Smooth muscle cell (in vitro differentiated cells): ENCODE results near the gene NPAS3. TPM values are rescaled to one million over a fixed set of nuclear protein-coding genes. Genes with fewer than 3 reads are reported as not detected.

Experiments
- DNase-seq: peaks from one replicate; lab custom pipeline; 2025; ENCODE audit not compliant: unreplicated experiment; lab: John Stamatoyannopoulos, UW
- H2AFZ ChIP-seq: fragments of 200-600 bp; sonication (generic); 2 replicates; pipeline ENCODE4 v1.6.0; 2016; ENCODE audit warnings: antibody characterized with exemption, low read depth, mild to moderate bottlenecking
- H3F3A ChIP-seq: fragments of 200-600 bp; sonication (generic); 2 replicates; pipeline ENCODE4 v1.6.0; 2017; ENCODE audit warnings: antibody characterized with exemption, low read depth
- H3K27ac ChIP-seq: fragments of 200-600 bp; sonication (generic); 2 replicates; pipeline ENCODE4 v1.5.1; 2016; ENCODE audit warnings: low read depth, mild to moderate bottlenecking
- H3K27me3 ChIP-seq: fragments of 200-600 bp; sonication (generic); 2 replicates; pipeline ENCODE4 v1.6.1; 2016; ENCODE audit warnings: low read depth, mild to moderate bottlenecking
- H3K36me3 ChIP-seq: fragments of 200-600 bp; sonication (generic); 2 replicates; pipeline ENCODE4 v1.5.1; 2016; ENCODE audit warnings: low read depth
- H3K4me1 ChIP-seq: fragments of 200-600 bp; sonication (generic); 2 replicates; pipeline ENCODE4 v1.5.1; 2016; ENCODE audit warnings: low read depth
- H3K4me2 ChIP-seq: fragments of 200-600 bp; sonication (generic); 2 replicates; pipeline ENCODE4 v1.6.0; 2016; ENCODE audit warnings: mild to moderate bottlenecking
- H3K4me3 ChIP-seq: fragments of 200-600 bp; sonication (generic); 2 replicates; pipeline ENCODE4 v1.5.1; 2016; ENCODE audit warnings: mild to moderate bottlenecking
- H3K79me2 ChIP-seq: fragments of 200-600 bp; sonication (generic); 2 replicates; pipeline ENCODE4 v1.6.0; 2016; ENCODE audit warnings: low read depth, mild to moderate bottlenecking
- H3K9ac ChIP-seq: fragments of 200-600 bp; sonication (generic); 2 replicates; pipeline ENCODE4 v1.6.0; 2016; ENCODE audit warnings: low read depth
- H3K9me3 ChIP-seq: fragments of 200-600 bp; sonication (generic); replicated peaks from 2 replicates; pipeline ENCODE4 v1.5.1; 2016; ENCODE audit warnings: low read depth
- H4K20me1 ChIP-seq: fragments of 200-600 bp; sonication (generic); 2 replicates; pipeline ENCODE4 v1.6.0; 2016; ENCODE audit warnings: low read depth
- CTCF ChIP-seq: fragments of 200-600 bp; sonication (generic); IDR thresholded peaks from 2 replicates; pipeline ENCODE4 v1.5.1; 2017; ENCODE audit warnings: borderline replicate concordance, mild to moderate bottlenecking, antibody characterized with exemption; ENCODE audit not compliant: insufficient read depth, poor library complexity, severe bottlenecking
- WGBS: methylation state at CpG from one replicate; pipeline ENCODE4 v1.1.7; 2016; ENCODE audit warnings: low lambda C conversion rate; 5-methylcytosine and 5-hydroxymethylcytosine counted together
- polyA plus RNA-seq: library from polyadenylated mRNA; unstranded; fragments of >200 nt; fragmentation: Nextera tagmentation; extraction: Ambion mirVana; gene quantifications from 2 replicates; pipeline ENCODE4 v1.2.1, GENCODE V29; 2016
- total RNA-seq: library from RNA; depleted of rRNA; stranded (reverse); fragments of >200 nt; gene quantifications from 2 replicates; pipeline ENCODE4 v1.2.3, GENCODE V29; 2014

NPAS3 gene
- total and polyA plus RNA-seq, 2 experiments from 2014 or later = 0.79 to 2.0 TPM

- no peak overlapping the region for H3K9ac ChIP-seq
- H3F3A ChIP-seq = no peaks in the 10 kb centered on the region
- no peaks in the 10 kb centered on the region for H4K20me1 ChIP-seq
- DNase-seq = no peak
- no peaks in the 10 kb centered on the region for H3K79me2 ChIP-seq
- no peaks in the 10 kb centered on the region for H3K27me3 ChIP-seq
- 34% methylated on average over 7 of the region's 7 CpGs for WGBS
- no peak overlapping the region for H3K27ac ChIP-seq
- H3K9me3 ChIP-seq = no peaks in the 10 kb centered on the region
- H2AFZ ChIP-seq = no peak overlapping the region
- peaks cover 16% of the 10 kb centered on the region for H3K4me1 ChIP-seq
- H3K36me3 ChIP-seq = no peaks in the 10 kb centered on the region
- no peak overlapping the region for H3K4me3 ChIP-seq
- TF ChIP-seq CTCF = no peak
- no peak overlapping the region for H3K4me2 ChIP-seq
Observed at GRCh38 chr14:33710273-33710672, 771.6 kb downstream of the NPAS3 start.

GRCh38 chr14:33711194-33711593 lies 772.5 kb downstream of the NPAS3 start:
- WGBS = 88% methylated on average over 11 of the region's 11 CpGs
- no peaks in the 10 kb centered on the region for H3K79me2 ChIP-seq
- no peak overlapping the region for H3K27ac ChIP-seq
- no peak overlapping the region for H3K4me2 ChIP-seq
- peaks cover 16% of the 10 kb centered on the region for H3K4me1 ChIP-seq
- H4K20me1 ChIP-seq = no peaks in the 10 kb centered on the region
- H3K4me3 ChIP-seq = no peak overlapping the region
- no peaks in the 10 kb centered on the region for H3F3A ChIP-seq
- no peak for DNase-seq
- no peak overlapping the region for H3K9ac ChIP-seq
- H3K27me3 ChIP-seq = no peaks in the 10 kb centered on the region
- H3K9me3 ChIP-seq = no peaks in the 10 kb centered on the region
- H3K36me3 ChIP-seq = no peaks in the 10 kb centered on the region
- no peak for TF ChIP-seq CTCF
- no peak overlapping the region for H2AFZ ChIP-seq

GRCh38 chr14:33711811-33712216 lies 773.1 kb downstream of the NPAS3 start:
- H3K27me3 ChIP-seq = no peaks in the 10 kb centered on the region
- no peaks in the 10 kb centered on the region for H3F3A ChIP-seq
- H3K4me2 ChIP-seq = no peak overlapping the region
- no peak overlapping the region for H3K27ac ChIP-seq
- no peak for TF ChIP-seq CTCF
- H2AFZ ChIP-seq = no peak overlapping the region
- 84% methylated on average over 5 of the region's 5 CpGs for WGBS
- H3K36me3 ChIP-seq = no peaks in the 10 kb centered on the region
- no peak overlapping the region for H3K9ac ChIP-seq
- no peaks in the 10 kb centered on the region for H3K9me3 ChIP-seq
- no peak for DNase-seq
- H3K4me3 ChIP-seq = no peak overlapping the region
- H3K79me2 ChIP-seq = no peaks in the 10 kb centered on the region
- H4K20me1 ChIP-seq = no peaks in the 10 kb centered on the region
- H3K4me1 ChIP-seq = peaks cover 16% of the 10 kb centered on the region

- no peak overlapping the region for H3K4me2 ChIP-seq
- no peak overlapping the region for H3K4me3 ChIP-seq
- H3K36me3 ChIP-seq = no peaks in the 10 kb centered on the region
- H2AFZ ChIP-seq = no peak overlapping the region
- no peak for DNase-seq
- TF ChIP-seq CTCF = no peak
- 96% methylated on average over 1 of the region's 1 CpG for WGBS
- peaks cover 7% of the 10 kb centered on the region for H3K4me1 ChIP-seq
- H3K27me3 ChIP-seq = no peaks in the 10 kb centered on the region
- no peaks in the 10 kb centered on the region for H4K20me1 ChIP-seq
- peak overlapping the region; percentile 47 for H3K27ac ChIP-seq
- no peaks in the 10 kb centered on the region for H3F3A ChIP-seq
- no peaks in the 10 kb centered on the region for H3K79me2 ChIP-seq
- no peak overlapping the region for H3K9ac ChIP-seq
- no peaks in the 10 kb centered on the region for H3K9me3 ChIP-seq
Observed at GRCh38 chr14:33714527-33715226, 776.0 kb downstream of the NPAS3 start.
